Measurements from ENCODE around the gene WASHC1. TPM values are rescaled to one million over a fixed set of nuclear protein-coding genes. Genes with fewer than 3 reads are reported as not detected.
"Not testable (repeated sequence)": the region's sequence is repeated elsewhere in the genome, so short reads cannot be mapped to it uniquely, and the experiment has no call there.

Gene WASHC1
- total RNA-seq, 2 experiments from 2014 or later = 17.0 to 20.2 TPM

GRCh38 chr9:44416-44815 lies 15.2 kb upstream of the WASHC1 start:
- H3K9me2 ChIP-seq (ENCODE audit: insufficient read depth, low read length); H3K4me3 ChIP-seq (ENCODE audit: low read depth, low read length, poor library complexity, severe bottlenecking); H3K36me3 ChIP-seq (ENCODE audit: insufficient read depth, low read length); DNase-seq (ENCODE audit: low spot score); CTCF ChIA-PET (ENCODE audit: unreplicated experiment); H3K4me1 ChIP-seq (ENCODE audit: insufficient read depth, low read length, poor library complexity, severe bottlenecking); H3K79me2 ChIP-seq (ENCODE audit: insufficient read depth, low read depth, low read length); H4K20me1 ChIP-seq (ENCODE audit: insufficient read depth, low read length); BruUV-seq (replicated peaks); H3K4me2 ChIP-seq (ENCODE audit: low read length); H2AFZ ChIP-seq (ENCODE audit: low read length); intact Hi-C loops (cut with micrococcal nuclease; ENCODE audit: unreplicated experiment); POLR2A ChIA-PET; H3K27ac ChIP-seq (ENCODE audit: low read depth, low read length, poor library complexity, severe bottlenecking); H3K9me3 ChIP-seq (ENCODE audit: low read length): not testable (repeated sequence)

- BruUV-seq (replicated peaks); H2AFZ ChIP-seq (ENCODE audit: low read length); H3K27ac ChIP-seq (ENCODE audit: low read depth, low read length, poor library complexity, severe bottlenecking); POLR2A ChIA-PET; intact Hi-C loops (cut with micrococcal nuclease; ENCODE audit: unreplicated experiment); CTCF ChIA-PET (ENCODE audit: unreplicated experiment); H3K9me3 ChIP-seq (ENCODE audit: low read length); H3K4me3 ChIP-seq (ENCODE audit: low read depth, low read length, poor library complexity, severe bottlenecking); H3K4me1 ChIP-seq (ENCODE audit: insufficient read depth, low read length, poor library complexity, severe bottlenecking); H3K9me2 ChIP-seq (ENCODE audit: insufficient read depth, low read length); H3K79me2 ChIP-seq (ENCODE audit: insufficient read depth, low read depth, low read length); DNase-seq (ENCODE audit: low spot score); H3K4me2 ChIP-seq (ENCODE audit: low read length); H4K20me1 ChIP-seq (ENCODE audit: insufficient read depth, low read length); H3K36me3 ChIP-seq (ENCODE audit: insufficient read depth, low read length): not testable (repeated sequence)
Measured at GRCh38 chr9:43636-44035, 14.4 kb upstream of the WASHC1 start.

GRCh38 chr9:43116-43515 lies 13.9 kb upstream of the WASHC1 start:
- H3K79me2 ChIP-seq (ENCODE audit: insufficient read depth, low read depth, low read length); DNase-seq (ENCODE audit: low spot score); H3K27ac ChIP-seq (ENCODE audit: low read depth, low read length, poor library complexity, severe bottlenecking); H2AFZ ChIP-seq (ENCODE audit: low read length); POLR2A ChIA-PET; CTCF ChIA-PET (ENCODE audit: unreplicated experiment); H3K9me3 ChIP-seq (ENCODE audit: low read length); H3K4me1 ChIP-seq (ENCODE audit: insufficient read depth, low read length, poor library complexity, severe bottlenecking); H3K4me2 ChIP-seq (ENCODE audit: low read length); H3K9me2 ChIP-seq (ENCODE audit: insufficient read depth, low read length); H4K20me1 ChIP-seq (ENCODE audit: insufficient read depth, low read length); intact Hi-C loops (cut with micrococcal nuclease; ENCODE audit: unreplicated experiment); BruUV-seq (replicated peaks); H3K36me3 ChIP-seq (ENCODE audit: insufficient read depth, low read length); H3K4me3 ChIP-seq (ENCODE audit: low read depth, low read length, poor library complexity, severe bottlenecking): not testable (repeated sequence)

GRCh38 chr9:41819-42218 lies 12.6 kb upstream of the WASHC1 start:
- CTCF ChIA-PET (ENCODE audit: unreplicated experiment); H2AFZ ChIP-seq (ENCODE audit: low read length); intact Hi-C loops (cut with micrococcal nuclease; ENCODE audit: unreplicated experiment): not testable (repeated sequence)

GRCh38 chr9:41261-41676 lies 12.0 kb upstream of the WASHC1 start:
- CTCF ChIA-PET (ENCODE audit: unreplicated experiment); BruUV-seq (replicated peaks); intact Hi-C loops (cut with micrococcal nuclease; ENCODE audit: unreplicated experiment): not testable (repeated sequence)

More at GRCh38 chr9:41819-42218, 12.6 kb upstream of the WASHC1 start:
- BruUV-seq (replicated peaks); H4K20me1 ChIP-seq (ENCODE audit: insufficient read depth, low read length); H3K79me2 ChIP-seq (ENCODE audit: insufficient read depth, low read depth, low read length); H3K4me1 ChIP-seq (ENCODE audit: insufficient read depth, low read length, poor library complexity, severe bottlenecking); H3K4me3 ChIP-seq (ENCODE audit: low read depth, low read length, poor library complexity, severe bottlenecking); H3K9me3 ChIP-seq (ENCODE audit: low read length); DNase-seq (ENCODE audit: low spot score); H3K9me2 ChIP-seq (ENCODE audit: insufficient read depth, low read length); H3K4me2 ChIP-seq (ENCODE audit: low read length); POLR2A ChIA-PET; H3K27ac ChIP-seq (ENCODE audit: low read depth, low read length, poor library complexity, severe bottlenecking); H3K36me3 ChIP-seq (ENCODE audit: insufficient read depth, low read length): not testable (repeated sequence)

GRCh38 chr9:32308-32707 lies 3.1 kb upstream of the WASHC1 start:
- H3K79me2 ChIP-seq (ENCODE audit: insufficient read depth, low read depth, low read length); DNase-seq (ENCODE audit: low spot score); CTCF ChIA-PET (ENCODE audit: unreplicated experiment); H3K4me1 ChIP-seq (ENCODE audit: insufficient read depth, low read length, poor library complexity, severe bottlenecking); H3K4me3 ChIP-seq (ENCODE audit: low read depth, low read length, poor library complexity, severe bottlenecking); H3K36me3 ChIP-seq (ENCODE audit: insufficient read depth, low read length); BruUV-seq (replicated peaks); H2AFZ ChIP-seq (ENCODE audit: low read length); H3K9me2 ChIP-seq (ENCODE audit: insufficient read depth, low read length); H3K9me3 ChIP-seq (ENCODE audit: low read length); H4K20me1 ChIP-seq (ENCODE audit: insufficient read depth, low read length); POLR2A ChIA-PET; H3K4me2 ChIP-seq (ENCODE audit: low read length); H3K27ac ChIP-seq (ENCODE audit: low read depth, low read length, poor library complexity, severe bottlenecking); intact Hi-C loops (cut with micrococcal nuclease; ENCODE audit: unreplicated experiment): not testable (repeated sequence)

More at GRCh38 chr9:41261-41676, 12.0 kb upstream of the WASHC1 start:
- H3K27ac ChIP-seq (ENCODE audit: low read depth, low read length, poor library complexity, severe bottlenecking); H3K4me1 ChIP-seq (ENCODE audit: insufficient read depth, low read length, poor library complexity, severe bottlenecking); H3K4me3 ChIP-seq (ENCODE audit: low read depth, low read length, poor library complexity, severe bottlenecking); H3K9me2 ChIP-seq (ENCODE audit: insufficient read depth, low read length); H3K36me3 ChIP-seq (ENCODE audit: insufficient read depth, low read length); DNase-seq (ENCODE audit: low spot score); H3K9me3 ChIP-seq (ENCODE audit: low read length); POLR2A ChIA-PET; H4K20me1 ChIP-seq (ENCODE audit: insufficient read depth, low read length); H2AFZ ChIP-seq (ENCODE audit: low read length); H3K79me2 ChIP-seq (ENCODE audit: insufficient read depth, low read depth, low read length); H3K4me2 ChIP-seq (ENCODE audit: low read length): not testable (repeated sequence)

GRCh38 chr9:28775-29174 lies 481 bp downstream of the WASHC1 start:
- H4K20me1 ChIP-seq (ENCODE audit: insufficient read depth, low read length); H2AFZ ChIP-seq (ENCODE audit: low read length); H3K27ac ChIP-seq (ENCODE audit: low read depth, low read length, poor library complexity, severe bottlenecking); H3K36me3 ChIP-seq (ENCODE audit: insufficient read depth, low read length); H3K4me1 ChIP-seq (ENCODE audit: insufficient read depth, low read length, poor library complexity, severe bottlenecking); intact Hi-C loops (cut with micrococcal nuclease; ENCODE audit: unreplicated experiment); POLR2A ChIA-PET; DNase-seq (ENCODE audit: low spot score); BruUV-seq (replicated peaks); CTCF ChIA-PET (ENCODE audit: unreplicated experiment); H3K9me2 ChIP-seq (ENCODE audit: insufficient read depth, low read length); H3K9me3 ChIP-seq (ENCODE audit: low read length); H3K79me2 ChIP-seq (ENCODE audit: insufficient read depth, low read depth, low read length): not testable (repeated sequence)
- Histone ChIP-seq H3K4me3 (ENCODE audit: low read depth, low read length, poor library complexity, severe bottlenecking) (peak overlapping the region; percentile 64), H3K4me2 (ENCODE audit: low read length) (0 out of 2 replicates have a peak overlapping the region, but pooled peaks have one; percentile 23)
